Stimulated activated CD4-positive, alpha-beta T cell treated with anti-CD3 and anti-CD28 coated beads, Interleukin-1b, Interleukin-23, amount 100 ng/mL, for 1 hour (primary cell): ENCODE results near the gene PLXDC2.

Experiments used
- DNase-seq, 2 donors: peaks; one replicate each; pipeline ENCODE4 v3.0.0-alpha.2; 2020; ENCODE audit warnings: low read depth in 2 of 2

Gene PLXDC2

GRCh38 chr10:19857876-19858275 lies 41.6 kb downstream of the PLXDC2 start:
- DNase-seq, result no peak

GRCh38 chr10:19860107-19860506 lies 43.9 kb downstream of the PLXDC2 start:
- DNase-seq, result no peak

- DNase-seq, result no peak
These were observed 46.7 kb downstream of the PLXDC2 start for GRCh38 chr10:19862811-19863515.

GRCh38 chr10:19865676-19866075 lies 49.4 kb downstream of the PLXDC2 start:
- no peak for DNase-seq

GRCh38 chr10:19869370-19869769 lies 53.1 kb downstream of the PLXDC2 start:
- DNase-seq, result no peak

- no peak for DNase-seq
These were observed 56.5 kb downstream of the PLXDC2 start for GRCh38 chr10:19872504-19873271.

GRCh38 chr10:19874190-19874589 lies 58.0 kb downstream of the PLXDC2 start:
- DNase-seq, result no peak

- DNase-seq, result no peak
These were observed 58.6 kb downstream of the PLXDC2 start for GRCh38 chr10:19874791-19875190.

- DNase-seq, result no peak
These were observed 60.3 kb downstream of the PLXDC2 start for GRCh38 chr10:19876570-19876969.

- no peak for DNase-seq
These were observed 61.4 kb downstream of the PLXDC2 start for GRCh38 chr10:19877466-19878255.

- DNase-seq, result no peak
These were observed 66.4 kb downstream of the PLXDC2 start for GRCh38 chr10:19882621-19883020.

- DNase-seq, result no peak
These were observed 71.9 kb downstream of the PLXDC2 start for GRCh38 chr10:19888061-19888660.

- DNase-seq, result no peak
These were observed 73.0 kb downstream of the PLXDC2 start for GRCh38 chr10:19889256-19889655.

GRCh38 chr10:19891429-19891828 lies 75.2 kb downstream of the PLXDC2 start:
- DNase-seq, result no peak

GRCh38 chr10:19892270-19892669 lies 76.0 kb downstream of the PLXDC2 start:
- no peak for DNase-seq

GRCh38 chr10:19892677-19893076 lies 76.4 kb downstream of the PLXDC2 start:
- DNase-seq, result no peak

- no peak for DNase-seq
These were observed 79.3 kb downstream of the PLXDC2 start for GRCh38 chr10:19895500-19895899.

- DNase-seq, result no peak
These were observed 86.2 kb downstream of the PLXDC2 start for GRCh38 chr10:19902456-19902855.

- DNase-seq, result no peak
These were observed 88.0 kb downstream of the PLXDC2 start for GRCh38 chr10:19904202-19904661.

- no peak for DNase-seq
These were observed 90.0 kb downstream of the PLXDC2 start for GRCh38 chr10:19906108-19906791.

GRCh38 chr10:19908991-19909696 lies 92.9 kb downstream of the PLXDC2 start:
- no peak for DNase-seq
